Gastrocnemius medialis (tissue), 4 donors: ENCODE data around the gene WDR26. TPM values are rescaled to one million over a fixed set of nuclear protein-coding genes. Genes with fewer than 3 reads are reported as not detected.

ENCODE experiments used
- ATAC-seq, 2 donors: fragments of 150-250 bp; one replicate each; pipeline ENCODE4 v1.9.1; 2016
- DNase-seq, 2 donors: peaks; one replicate each; pipeline ENCODE4 v3.0.0-alpha.2; 2019
- H3K27ac ChIP-seq, 4 donors: fragments of 200-600 bp; sonication (generic); 1 replicate in 1 of 4; 2 replicates in 3 of 4; pipeline ENCODE4 v1.5.1; 2016 to 2018; ENCODE audit warnings: mild to moderate bottlenecking in 2 of 4, moderate library complexity in 1 of 4
- H3K27me3 ChIP-seq, 3 donors: fragments of 200-600 bp; sonication (generic) in 2 of 3; 1 replicate in 1 of 3; 2 replicates in 2 of 3; pipeline versions ENCODE4 v1.5.1 to v1.6.0; 2016 to 2019; ENCODE audit warnings: mild to moderate bottlenecking in 1 of 3, moderate library complexity in 1 of 3
- H3K36me3 ChIP-seq, 2 donors: fragments of 200-600 bp; sonication (generic) in 1 of 2; one replicate each; pipeline ENCODE4 v1.5.1; 2017 to 2018
- H3K4me1 ChIP-seq, 2 donors: fragments of 200-600 bp; sonication (generic) in 1 of 2; one replicate each; pipeline ENCODE4 v1.5.1; 2016 to 2017; ENCODE audit warnings: mild to moderate bottlenecking in 2 of 2
- H3K4me3 ChIP-seq, 4 donors: fragments of 200-600 bp; sonication (generic) in 3 of 4; 1 replicate in 1 of 4; 2 replicates in 3 of 4; pipeline ENCODE4 v1.5.1; 2016 to 2019; ENCODE audit warnings: mild to moderate bottlenecking in 2 of 4
- H3K9me3 ChIP-seq, 3 donors: fragments of 200-600 bp; sonication (generic) in 2 of 3; 1 replicate in 1 of 3; 2 replicates in 2 of 3; pipeline ENCODE4 v1.5.1; 2016 to 2019
- POLR2A ChIP-seq, 2 donors: fragments of 450-650 bp; IDR thresholded peaks; one replicate each; pipeline ENCODE4 v1.6.1; 2017; ENCODE audit warnings: antibody characterized with exemption in 2 of 2, mild to moderate bottlenecking in 2 of 2, moderate library complexity in 2 of 2
- in situ Hi-C, 4 donors: fragments of 200-750 bp; cut with MboI; loops; one replicate each; pipeline versions ENCODE4 v1.15.0 to v1.8.0; 2017; ENCODE audit warnings: low sequenced_read_pairs in 4 of 4
- intact Hi-C: fragments of 100-400 bp; cut with DNase I; formaldehyde crosslinking; loops from one replicate; pipeline ENCODE4 v1.15.1; 2023; ENCODE audit warnings: low total_unique reads
- total RNA-seq, 4 donors: library from RNA; depleted of rRNA; stranded (reverse); fragments of >200 nt; gene quantifications; one replicate each; pipeline versions ENCODE4 v1.1.0 to v1.2.3, GENCODE V29; 2016
- TF ChIP-seq, protein P1 (sequence below), 5 experiments: fragments of 450-650 bp in 3 of 5; fragments of 200-600 bp in 2 of 5; sonication (generic) in 2 of 5; IDR thresholded peaks in 4 of 5; conservative IDR thresholded peaks in 1 of 5; 1 replicate in 4 of 5; 2 replicates in 1 of 5; pipeline ENCODE4 v1.5.1; 2016 to 2019; ENCODE audit warnings: antibody characterized with exemption in 5 of 5, mild to moderate bottlenecking in 3 of 5, moderate library complexity in 3 of 5

WDR26 gene
- total RNA-seq, 4 donors from 2014 or later = 62.1 to 86.5 (median 74.0) TPM

DNA sequence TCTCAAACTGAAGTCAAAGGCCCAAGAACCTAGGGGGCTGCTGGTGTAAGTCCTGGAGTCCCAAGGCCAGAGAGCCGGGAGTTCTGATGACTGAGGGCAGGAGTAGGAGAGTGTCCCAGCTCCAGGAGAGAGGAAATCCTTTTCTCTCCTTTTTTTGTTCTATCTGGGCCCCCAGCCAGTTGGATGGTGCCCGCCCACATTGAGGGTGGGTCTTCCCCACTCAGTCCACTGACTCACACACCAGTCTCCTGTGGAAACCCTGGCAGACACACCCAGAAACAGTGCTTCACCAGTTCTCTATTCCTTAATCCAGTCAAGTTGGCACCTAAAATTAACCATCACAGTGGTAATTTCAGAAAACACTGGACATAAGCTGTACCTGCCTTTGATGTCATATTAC lies 12.7 kb upstream of the WDR26 start:
- in situ Hi-C loops (no loop called here), intact Hi-C loops (no loop called here)
- peak in 1 of 2 donors; percentile 37 for DNase-seq
- Histone ChIP-seq H3K27ac (no peak overlapping the region), H3K27me3 (no peaks in the 10 kb centered on the region), H3K4me1 (peaks cover 5 to 46% of the 10 kb centered on the region in 2 donors), H3K4me3 (no peak overlapping the region), H3K9me3 (no peaks in the 10 kb centered on the region), H3K36me3 (no peaks in the 10 kb centered on the region)
- TF ChIP-seq, protein P1, sequence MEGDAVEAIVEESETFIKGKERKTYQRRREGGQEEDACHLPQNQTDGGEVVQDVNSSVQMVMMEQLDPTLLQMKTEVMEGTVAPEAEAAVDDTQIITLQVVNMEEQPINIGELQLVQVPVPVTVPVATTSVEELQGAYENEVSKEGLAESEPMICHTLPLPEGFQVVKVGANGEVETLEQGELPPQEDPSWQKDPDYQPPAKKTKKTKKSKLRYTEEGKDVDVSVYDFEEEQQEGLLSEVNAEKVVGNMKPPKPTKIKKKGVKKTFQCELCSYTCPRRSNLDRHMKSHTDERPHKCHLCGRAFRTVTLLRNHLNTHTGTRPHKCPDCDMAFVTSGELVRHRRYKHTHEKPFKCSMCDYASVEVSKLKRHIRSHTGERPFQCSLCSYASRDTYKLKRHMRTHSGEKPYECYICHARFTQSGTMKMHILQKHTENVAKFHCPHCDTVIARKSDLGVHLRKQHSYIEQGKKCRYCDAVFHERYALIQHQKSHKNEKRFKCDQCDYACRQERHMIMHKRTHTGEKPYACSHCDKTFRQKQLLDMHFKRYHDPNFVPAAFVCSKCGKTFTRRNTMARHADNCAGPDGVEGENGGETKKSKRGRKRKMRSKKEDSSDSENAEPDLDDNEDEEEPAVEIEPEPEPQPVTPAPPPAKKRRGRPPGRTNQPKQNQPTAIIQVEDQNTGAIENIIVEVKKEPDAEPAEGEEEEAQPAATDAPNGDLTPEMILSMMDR (IDR thresholded peaks at IDR 0.05 in 4 of 5, conservative IDR thresholded peaks at IDR 0.05 in 1 of 5) = no peak
- no peak for TF ChIP-seq POLR2A (IDR thresholded peaks at IDR 0.05)
- ATAC-seq = no peak

DNA sequence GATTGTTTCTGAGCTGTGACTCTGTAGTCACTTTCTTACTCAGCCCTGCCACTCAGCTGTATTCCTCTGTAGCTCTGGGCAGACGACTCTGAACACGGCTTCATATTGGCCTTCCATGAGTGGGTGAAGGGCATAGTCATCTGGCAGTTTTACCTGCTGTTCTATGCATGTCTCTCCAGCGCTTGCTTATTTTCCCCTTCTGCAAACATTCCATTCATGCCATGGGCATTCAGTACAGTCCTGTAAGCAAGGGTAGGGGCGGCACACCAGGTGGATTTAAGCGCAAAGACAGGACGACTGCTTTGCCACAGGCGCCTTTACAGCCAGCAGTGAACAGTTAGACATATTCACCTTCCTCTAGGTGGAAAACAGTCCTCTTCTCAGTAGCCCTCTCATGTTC lies 4.4 kb upstream of the WDR26 start:
- DNase-seq (no peak), ATAC-seq (no peak)
- intact Hi-C loops (loop anchor here (10.0 kb wide), 1 partner anchor 224 kb away; no protein-coding TSS in a partner anchor), in situ Hi-C loops (no loop called here)
- Histone ChIP-seq H3K27ac (no peak overlapping the region), H3K9me3 (no peaks in the 10 kb centered on the region), H3K4me1 (peaks cover 11 to 12% of the 10 kb centered on the region in 2 donors), H3K27me3 (no peaks in the 10 kb centered on the region), H3K36me3 (peaks cover 0 to 7% of the 10 kb centered on the region in 2 donors), H3K4me3 (no peak overlapping the region)
- TF ChIP-seq, protein P1 (IDR thresholded peaks at IDR 0.05 in 4 of 5, conservative IDR thresholded peaks at IDR 0.05 in 1 of 5) = no peak
- TF ChIP-seq POLR2A (IDR thresholded peaks at IDR 0.05) = no peak

DNA sequence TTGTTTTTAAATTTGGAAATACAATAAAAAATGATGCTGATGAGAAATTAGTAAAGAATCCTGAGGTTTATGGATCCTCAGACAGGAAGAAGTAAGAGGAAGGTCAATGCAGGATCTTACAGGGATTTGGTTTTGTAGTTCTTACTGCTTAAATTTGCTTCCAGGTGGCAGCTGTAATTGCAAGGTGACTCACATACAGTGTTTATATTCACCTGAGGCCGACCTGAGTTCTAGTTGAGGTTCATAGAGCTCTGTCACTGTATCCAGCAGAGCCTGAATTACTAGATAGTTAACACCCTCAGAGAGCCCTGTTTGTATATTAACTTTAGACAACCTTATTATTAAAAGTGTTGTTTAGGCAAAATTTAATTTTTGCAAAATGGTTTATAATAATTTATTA lies 1.4 kb upstream of the WDR26 start:
- Histone ChIP-seq H3K4me1 (peaks cover 21 to 31% of the 10 kb centered on the region in 2 donors), H3K9me3 (no peaks in the 10 kb centered on the region), H3K4me3 (peak overlapping the region in 2 of 4 donors; percentile 96), H3K36me3 (peaks cover 0 to 7% of the 10 kb centered on the region in 2 donors), H3K27me3 (no peaks in the 10 kb centered on the region), H3K27ac (peak overlapping the region; percentile 95 to 100 (median 99))
- no peak for TF ChIP-seq POLR2A (IDR thresholded peaks at IDR 0.05)
- TF ChIP-seq, protein P1 (IDR thresholded peaks at IDR 0.05 in 4 of 5, conservative IDR thresholded peaks at IDR 0.05 in 1 of 5) = no peak
- ATAC-seq = no peak
- intact Hi-C loops = loop anchor here (2.0 to 10.0 kb wide), 2 partner anchors 221 to 253 kb away; partner anchors contain the start of gene DEGS1
- in situ Hi-C loops = no loop called here
- DNase-seq = no peak

DNA sequence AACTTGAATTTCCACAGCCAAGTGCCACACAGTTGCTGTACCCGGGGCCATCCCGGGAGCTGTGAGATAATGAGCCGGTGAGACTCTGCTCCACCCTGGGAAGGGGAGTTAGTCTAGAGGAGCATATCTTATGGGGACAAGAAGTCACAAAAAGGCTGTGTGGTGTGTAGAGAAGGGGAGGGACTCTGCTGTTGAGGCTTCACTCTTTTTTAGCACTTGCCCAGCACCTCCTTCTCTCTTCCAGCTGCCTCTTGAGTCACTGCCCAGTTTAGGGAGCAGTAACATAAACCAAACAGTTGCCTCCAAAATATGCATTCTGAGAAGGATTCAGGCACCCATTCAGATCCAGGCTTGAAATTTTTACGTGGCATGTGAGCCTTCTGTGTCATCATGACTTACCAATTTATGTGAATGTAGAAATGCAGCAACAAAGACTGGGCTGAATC lies 744 bp upstream of the WDR26 start:
- intact Hi-C loops = loop anchor here (2.0 to 10.0 kb wide), 2 partner anchors 221 to 253 kb away; partner anchors contain the start of gene DEGS1
- peak; percentile 23 to 35 for ATAC-seq

More for the DNA sequence above, 744 bp upstream of the WDR26 start:
- Histone ChIP-seq H3K27ac (peak overlapping the region; percentile 95 to 100 (median 99)), H3K36me3 (peaks cover 0 to 5% of the 10 kb centered on the region in 2 donors), H3K9me3 (no peaks in the 10 kb centered on the region), H3K27me3 (no peaks in the 10 kb centered on the region), H3K4me1 (peaks cover 28 to 37% of the 10 kb centered on the region in 2 donors), H3K4me3 (peak overlapping the region; percentile 87 to 98 (median 96))
- no peak for TF ChIP-seq POLR2A (IDR thresholded peaks at IDR 0.05)
- TF ChIP-seq, protein P1 (IDR thresholded peaks at IDR 0.05 in 4 of 5, conservative IDR thresholded peaks at IDR 0.05 in 1 of 5) = no peak
- DNase-seq = peak in 1 of 2 donors; percentile 39
- in situ Hi-C loops = no loop called here
